Measurements from ENCODE around the gene ZNF662. TPM values are rescaled to one million over a fixed set of nuclear protein-coding genes. Genes with fewer than 3 reads are reported as not detected.

ZNF662 gene
- polyA plus RNA-seq, 3 donors, result 21.0 to 43.6 (median 38.2) TPM

GRCh38 chr3:42884324-42884723 lies 21.6 kb upstream of the ZNF662 start:
- DNase-seq, result no peak

GRCh38 chr3:42886294-42886822 lies 19.6 kb upstream of the ZNF662 start:
- no peak for DNase-seq

- no peak for DNase-seq
Observed at GRCh38 chr3:42887084-42887483, 18.9 kb upstream of the ZNF662 start.

- DNase-seq, result no peak
Observed at GRCh38 chr3:42891042-42891441, 14.9 kb upstream of the ZNF662 start.

- no peak for DNase-seq
Observed at GRCh38 chr3:42892169-42892568, 13.8 kb upstream of the ZNF662 start.

GRCh38 chr3:42892807-42893206 lies 13.1 kb upstream of the ZNF662 start:
- DNase-seq, result no peak

- no peak for DNase-seq
Observed at GRCh38 chr3:42894698-42895579, 11.0 kb upstream of the ZNF662 start.

- no peak for DNase-seq
Observed at GRCh38 chr3:42895580-42895868, 10.4 kb upstream of the ZNF662 start.

GRCh38 chr3:42898896-42899675 lies 6.9 kb upstream of the ZNF662 start:
- no peak for DNase-seq

GRCh38 chr3:42900226-42901072 lies 5.5 kb upstream of the ZNF662 start:
- DNase-seq, result no peak

- DNase-seq, result no peak
Observed at GRCh38 chr3:42901073-42901415, 4.9 kb upstream of the ZNF662 start.

- no peak for DNase-seq
Observed at GRCh38 chr3:42902257-42902656, 3.7 kb upstream of the ZNF662 start.

- no peak for DNase-seq
Observed at GRCh38 chr3:42904076-42904475, 1.9 kb upstream of the ZNF662 start.

- DNase-seq, result no peak
Observed at GRCh38 chr3:42905740-42906069, 237 bp upstream of the ZNF662 start.

GRCh38 chr3:42906848-42907183 lies 874 bp downstream of the ZNF662 start:
- DNase-seq, result no peak

- no peak for DNase-seq
Observed at GRCh38 chr3:42908675-42909074, 2.7 kb downstream of the ZNF662 start.

GRCh38 chr3:42911551-42911950 lies 5.6 kb downstream of the ZNF662 start:
- DNase-seq, result no peak

GRCh38 chr3:42914771-42915515 lies 9.0 kb downstream of the ZNF662 start:
- DNase-seq, result no peak

- no peak for DNase-seq
Observed at GRCh38 chr3:42923606-42924005, 17.7 kb downstream of the ZNF662 start.

GRCh38 chr3:42926310-42926709 lies 20.4 kb downstream of the ZNF662 start:
- no peak for DNase-seq

GRCh38 chr3:42934111-42934510 lies 28.2 kb downstream of the ZNF662 start:
- no peak for DNase-seq

- no peak for DNase-seq
Observed at GRCh38 chr3:42934910-42935309, 29.0 kb downstream of the ZNF662 start.
